GM12874 (cell line): ENCODE data around the gene CLDN11.

Experiments used
- TF ChIP-seq, protein P1 (sequence below): IDR thresholded peaks from 2 replicates; pipeline ENCODE4 v1.5.1; 2011; ENCODE audit warnings: low read depth, mild to moderate bottlenecking, control low read depth, low read length, moderate library complexity; ENCODE audit not compliant: insufficient read depth

The CLDN11 gene

DNA sequence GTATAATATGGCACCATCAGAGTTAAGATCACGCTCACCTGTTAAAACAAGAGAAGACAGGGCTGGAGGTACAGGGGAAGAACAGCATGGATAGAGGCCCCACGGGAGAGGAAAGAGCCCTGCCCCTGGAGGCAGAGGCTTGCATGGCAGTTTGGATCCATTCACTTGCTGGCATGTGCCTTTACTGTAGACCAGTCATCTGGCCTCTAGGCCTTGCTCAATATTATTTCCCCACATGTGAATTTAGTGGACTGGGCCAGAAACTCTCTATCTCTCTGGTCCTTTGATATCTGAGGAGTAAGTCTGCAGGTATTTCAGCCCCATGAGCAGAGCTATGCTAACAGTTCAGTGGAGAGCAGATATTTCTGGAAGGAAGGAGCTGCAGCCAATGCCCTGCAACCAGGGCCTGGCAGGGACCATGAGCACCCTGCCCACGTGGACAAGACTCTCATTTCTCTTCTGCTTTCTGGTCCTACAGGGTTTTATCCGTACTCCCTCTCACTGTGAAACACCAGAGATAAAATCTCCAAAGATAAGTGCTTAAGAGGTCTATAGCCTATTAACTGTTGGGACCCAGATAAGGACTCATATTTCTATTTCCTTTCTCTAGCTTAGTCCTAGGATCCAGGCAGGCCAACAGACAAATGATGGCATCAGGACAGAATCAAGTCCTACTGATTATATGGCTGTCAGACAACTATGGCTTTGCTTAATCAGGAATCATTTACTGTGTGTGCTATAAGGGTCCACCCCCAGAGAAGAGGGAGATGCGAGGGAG lies 65.0 kb downstream of the CLDN11 start:
- TF ChIP-seq, protein P1, sequence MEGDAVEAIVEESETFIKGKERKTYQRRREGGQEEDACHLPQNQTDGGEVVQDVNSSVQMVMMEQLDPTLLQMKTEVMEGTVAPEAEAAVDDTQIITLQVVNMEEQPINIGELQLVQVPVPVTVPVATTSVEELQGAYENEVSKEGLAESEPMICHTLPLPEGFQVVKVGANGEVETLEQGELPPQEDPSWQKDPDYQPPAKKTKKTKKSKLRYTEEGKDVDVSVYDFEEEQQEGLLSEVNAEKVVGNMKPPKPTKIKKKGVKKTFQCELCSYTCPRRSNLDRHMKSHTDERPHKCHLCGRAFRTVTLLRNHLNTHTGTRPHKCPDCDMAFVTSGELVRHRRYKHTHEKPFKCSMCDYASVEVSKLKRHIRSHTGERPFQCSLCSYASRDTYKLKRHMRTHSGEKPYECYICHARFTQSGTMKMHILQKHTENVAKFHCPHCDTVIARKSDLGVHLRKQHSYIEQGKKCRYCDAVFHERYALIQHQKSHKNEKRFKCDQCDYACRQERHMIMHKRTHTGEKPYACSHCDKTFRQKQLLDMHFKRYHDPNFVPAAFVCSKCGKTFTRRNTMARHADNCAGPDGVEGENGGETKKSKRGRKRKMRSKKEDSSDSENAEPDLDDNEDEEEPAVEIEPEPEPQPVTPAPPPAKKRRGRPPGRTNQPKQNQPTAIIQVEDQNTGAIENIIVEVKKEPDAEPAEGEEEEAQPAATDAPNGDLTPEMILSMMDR = peak; percentile 35; the same call in 1 of the 2 replicates
